Fibroblast of lung (primary cell): ENCODE measurements around the gene H2AZ2.
A peak's percentile ranks its signal among the peaks of the same experiment; 100 is the strongest.

Source experiments
- CTCF ChIP-seq, 2 donors: IDR thresholded peaks in 1 of 2; conservative IDR thresholded peaks in 1 of 2; 1 replicate in 1 of 2; 2 replicates in 1 of 2; pipeline ENCODE4 v1.5.1; 2011 to 2012; ENCODE audit warnings: low read length in 2 of 2, control low read depth in 1 of 2, inconsistent platforms in 1 of 2, low read depth in 1 of 2, mild to moderate bottlenecking in 1 of 2
- EZH2 ChIP-seq: IDR thresholded peaks from 2 replicates; pipeline ENCODE4 v1.5.1; 2012; ENCODE audit warnings: low read length, control low read depth, mild to moderate bottlenecking; ENCODE audit errors: missing control alignments

GRCh38 chr7:44847509-44847919, 373 bp downstream of the H2AZ2 start:
- TF ChIP-seq CTCF (conservative IDR thresholded peaks at IDR 0.05 in 1 of 2, IDR thresholded peaks at IDR 0.05 in 1 of 2; ENCODE audit: low read depth in 1 of 2, low read length in 2 of 2) (peak; percentile 59 to 68), EZH2 (no peak)
